HG02798 (cell line): Measurements from ENCODE around the gene THSD4.
"Not testable (repeated sequence)": the region's sequence is repeated elsewhere in the genome, so short reads cannot be mapped to it uniquely, and the experiment has no call there.

ENCODE experiments used
- ATAC-seq: cut with Tn5 transposase; IDR thresholded peaks from one replicate; pipeline ENCODE4 v1.9.1; 2021; ENCODE audit warnings: mild to moderate bottlenecking; ENCODE audit not compliant: unreplicated experiment, poor library complexity

The THSD4 gene

GRCh38 chr15:71434774-71435173 is 319.5 kb downstream of the THSD4 start:
- no peak for ATAC-seq

GRCh38 chr15:71435552-71435951 is 320.3 kb downstream of the THSD4 start:
- no peak for ATAC-seq

GRCh38 chr15:71436854-71437253 is 321.6 kb downstream of the THSD4 start:
- ATAC-seq = no peak

- ATAC-seq = no peak
Measured at GRCh38 chr15:71437404-71437803, 322.1 kb downstream of the THSD4 start.

GRCh38 chr15:71437919-71438318 is 322.6 kb downstream of the THSD4 start:
- no peak for ATAC-seq

GRCh38 chr15:71439478-71439877 is 324.2 kb downstream of the THSD4 start:
- not testable (repeated sequence) for ATAC-seq

- ATAC-seq = no peak
Measured at GRCh38 chr15:71440489-71441110, 325.3 kb downstream of the THSD4 start.

- no peak for ATAC-seq
Measured at GRCh38 chr15:71443538-71443937, 328.3 kb downstream of the THSD4 start.

- no peak for ATAC-seq
Measured at GRCh38 chr15:71444032-71444810, 328.9 kb downstream of the THSD4 start.

- ATAC-seq = no peak
Measured at GRCh38 chr15:71444866-71445590, 329.8 kb downstream of the THSD4 start.

GRCh38 chr15:71447328-71448250 is 332.3 kb downstream of the THSD4 start:
- ATAC-seq = no peak

- no peak for ATAC-seq
Measured at GRCh38 chr15:71448688-71449114, 333.4 kb downstream of the THSD4 start.

- no peak for ATAC-seq
Measured at GRCh38 chr15:71449363-71449762, 334.1 kb downstream of the THSD4 start.

GRCh38 chr15:71449956-71450355 is 334.7 kb downstream of the THSD4 start:
- ATAC-seq = no peak

- ATAC-seq = no peak
Measured at GRCh38 chr15:71451130-71451529, 335.9 kb downstream of the THSD4 start.

- no peak for ATAC-seq
Measured at GRCh38 chr15:71452893-71453292, 337.6 kb downstream of the THSD4 start.

GRCh38 chr15:71454462-71454996 is 339.3 kb downstream of the THSD4 start:
- ATAC-seq = no peak

- ATAC-seq = no peak
Measured at GRCh38 chr15:71455107-71455506, 339.8 kb downstream of the THSD4 start.

GRCh38 chr15:71455878-71456277 is 340.6 kb downstream of the THSD4 start:
- ATAC-seq = no peak

- ATAC-seq = no peak
Measured at GRCh38 chr15:71456362-71456761, 341.1 kb downstream of the THSD4 start.
